Activated effector memory CD4-positive, alpha-beta T cell treated with anti-CD3 and anti-CD28 coated beads, Interleukin-2, amount 50 U/mL, for 16 hours (primary cell): ENCODE results near the gene NRP2.

Source experiments
- DNase-seq: peaks from one replicate; pipeline ENCODE4 v3.0.0-alpha.2; 2020

The NRP2 gene

GRCh38 chr2:205682239-205682970 is at the start of gene NRP2:
NRP2 (plus strand) TSS chr2:205682501; CDS start chr2:205683291, 790 bp downstream.
- peak; percentile 70 for DNase-seq

- DNase-seq = no peak
These were observed 48.3 kb upstream of the NRP2 start for GRCh38 chr2:205633994-205634393.

GRCh38 chr2:205636549-205637319 is 45.6 kb upstream of the NRP2 start:
- DNase-seq = no peak

- no peak for DNase-seq
These were observed 45.0 kb upstream of the NRP2 start for GRCh38 chr2:205637320-205637602.

GRCh38 chr2:205637779-205638503 is 44.4 kb upstream of the NRP2 start:
- no peak for DNase-seq

- DNase-seq = no peak
These were observed 41.6 kb upstream of the NRP2 start for GRCh38 chr2:205640716-205641115.

- DNase-seq = no peak
These were observed 39.5 kb upstream of the NRP2 start for GRCh38 chr2:205642599-205643356.

- no peak for DNase-seq
These were observed 38.9 kb upstream of the NRP2 start for GRCh38 chr2:205643391-205643885.

- no peak for DNase-seq
These were observed 38.3 kb upstream of the NRP2 start for GRCh38 chr2:205644018-205644417.

- DNase-seq = no peak
These were observed 35.6 kb upstream of the NRP2 start for GRCh38 chr2:205646680-205647079.

GRCh38 chr2:205650450-205650849 is 31.9 kb upstream of the NRP2 start:
- no peak for DNase-seq

GRCh38 chr2:205650931-205651330 is 31.4 kb upstream of the NRP2 start:
- DNase-seq = no peak

- no peak for DNase-seq
These were observed 30.6 kb upstream of the NRP2 start for GRCh38 chr2:205651719-205652118.

GRCh38 chr2:205654878-205655605 is 27.3 kb upstream of the NRP2 start:
- no peak for DNase-seq

- DNase-seq = no peak
These were observed 26.4 kb upstream of the NRP2 start for GRCh38 chr2:205655779-205656456.

GRCh38 chr2:205656461-205656860 is 25.8 kb upstream of the NRP2 start:
- DNase-seq = no peak

GRCh38 chr2:205656941-205657340 is 25.4 kb upstream of the NRP2 start:
- DNase-seq = no peak

GRCh38 chr2:205657579-205657978 is 24.7 kb upstream of the NRP2 start:
- no peak for DNase-seq

- no peak for DNase-seq
These were observed 24.2 kb upstream of the NRP2 start for GRCh38 chr2:205658068-205658467.

- no peak for DNase-seq
These were observed 23.7 kb upstream of the NRP2 start for GRCh38 chr2:205658572-205658971.

- DNase-seq = no peak
These were observed 22.4 kb upstream of the NRP2 start for GRCh38 chr2:205659922-205660321.
